Liver (tissue), 9 donors: ENCODE measurements around the gene ENPP1. TPM values are rescaled to one million over a fixed set of nuclear protein-coding genes. Genes with fewer than 3 reads are reported as not detected.

Source experiments
- DNase-seq: peaks from one replicate; pipeline ENCODE4 v3.0.0-alpha.2; 2017; ENCODE audit warnings: low spot score
- H3K27ac ChIP-seq, 2 donors: one replicate each; pipeline ENCODE4 v1.7.0; 2013; ENCODE audit warnings: inconsistent platforms in 2 of 2, low read length in 2 of 2, control low read depth in 1 of 2, low read depth in 1 of 2, mild to moderate bottlenecking in 1 of 2
- H3K27me3 ChIP-seq, 4 donors: one replicate each; pipeline versions ENCODE4 v1.6.1 to v1.7.0; 2013; ENCODE audit warnings: low read length in 3 of 4, inconsistent platforms in 1 of 4, mild to moderate bottlenecking in 1 of 4, moderate library complexity in 1 of 4; ENCODE audit not compliant: control insufficient read depth in 4 of 4, insufficient read depth in 4 of 4
- H3K36me3 ChIP-seq, 4 donors: one replicate each; pipeline versions ENCODE4 v1.6.1 to v1.7.0; 2013; ENCODE audit warnings: low read length in 3 of 4, mild to moderate bottlenecking in 3 of 4, low read depth in 1 of 4, moderate library complexity in 1 of 4; ENCODE audit not compliant: control insufficient read depth in 4 of 4, insufficient read depth in 3 of 4
- H3K4me1 ChIP-seq, 4 donors: one replicate each; pipeline versions ENCODE4 v1.6.1 to v1.7.0; 2013; ENCODE audit warnings: low read length in 3 of 4, mild to moderate bottlenecking in 3 of 4, moderate library complexity in 1 of 4; ENCODE audit not compliant: control insufficient read depth in 4 of 4, insufficient read depth in 4 of 4
- H3K4me3 ChIP-seq, 3 donors: one replicate each; pipeline versions ENCODE4 v1.6.1 to v1.7.0; 2013; ENCODE audit warnings: low read length in 3 of 3, control low read depth in 1 of 3, low read depth in 1 of 3, mild to moderate bottlenecking in 1 of 3
- H3K9ac ChIP-seq, 2 donors: one replicate each; pipeline ENCODE4 v1.7.0; 2013; ENCODE audit warnings: low read length in 2 of 2, mild to moderate bottlenecking in 2 of 2, moderate library complexity in 2 of 2, control low read depth in 1 of 2, low read depth in 1 of 2
- H3K9me3 ChIP-seq, 4 donors: one replicate each; pipeline versions ENCODE4 v1.6.1 to v1.7.0; 2013; ENCODE audit warnings: low read length in 3 of 4; ENCODE audit not compliant: control insufficient read depth in 4 of 4
- ATF3 ChIP-seq: IDR thresholded peaks from 2 replicates; pipeline ENCODE4 v1.6.1; 2016; ENCODE audit warnings: antibody characterized with exemption
- EGR1 ChIP-seq, 2 donors: IDR thresholded peaks; 2 replicates each; pipeline ENCODE4 v1.6.1; 2016 to 2018; ENCODE audit warnings: antibody characterized with exemption in 2 of 2, low read depth in 2 of 2
- FOXA1 ChIP-seq: IDR thresholded peaks from 2 replicates; pipeline ENCODE4 v1.6.1; 2016; ENCODE audit warnings: antibody characterized with exemption
- FOXA2 ChIP-seq: IDR thresholded peaks from 2 replicates; pipeline ENCODE4 v1.6.1; 2016; ENCODE audit warnings: antibody characterized with exemption
- GABPA ChIP-seq, 2 donors: IDR thresholded peaks in 1 of 2; conservative IDR thresholded peaks in 1 of 2; 2 replicates each; pipeline ENCODE4 v1.6.1; 2016; ENCODE audit warnings: antibody characterized with exemption in 2 of 2, mild to moderate bottlenecking in 1 of 2, moderate library complexity in 1 of 2
- HNF4A ChIP-seq, 2 donors: conservative IDR thresholded peaks; 2 replicates each; pipeline ENCODE4 v1.6.1; 2016; ENCODE audit warnings: antibody characterized with exemption in 2 of 2, mild to moderate bottlenecking in 2 of 2
- HNF4G ChIP-seq: IDR thresholded peaks from 2 replicates; pipeline ENCODE4 v1.6.1; 2016; ENCODE audit warnings: antibody characterized with exemption
- JUND ChIP-seq, 2 donors: IDR thresholded peaks; 2 replicates each; pipeline ENCODE4 v1.6.1; 2016; ENCODE audit warnings: antibody characterized with exemption in 2 of 2
- MAX ChIP-seq: IDR thresholded peaks from 2 replicates; pipeline ENCODE4 v1.6.1; 2016; ENCODE audit warnings: antibody characterized with exemption
- NR2F2 ChIP-seq: IDR thresholded peaks from 2 replicates; pipeline ENCODE4 v1.6.1; 2016; ENCODE audit warnings: antibody characterized with exemption
- RAD21 ChIP-seq, 2 donors: IDR thresholded peaks; 2 replicates each; pipeline ENCODE4 v1.6.1; 2016; ENCODE audit warnings: antibody characterized with exemption in 2 of 2, mild to moderate bottlenecking in 2 of 2
- RXRA ChIP-seq, 2 donors: IDR thresholded peaks; 2 replicates each; pipeline ENCODE4 v1.6.1; 2017 to 2018; ENCODE audit warnings: antibody characterized with exemption in 2 of 2, mild to moderate bottlenecking in 1 of 2
- SP1 ChIP-seq: IDR thresholded peaks from 2 replicates; pipeline ENCODE4 v1.6.1; 2018; ENCODE audit warnings: antibody characterized with exemption, mild to moderate bottlenecking
- TAF1 ChIP-seq: conservative IDR thresholded peaks from 2 replicates; pipeline ENCODE4 v1.6.1; 2016; ENCODE audit warnings: antibody characterized with exemption, mild to moderate bottlenecking
- YY1 ChIP-seq: IDR thresholded peaks from 2 replicates; pipeline ENCODE4 v1.6.1; 2016; ENCODE audit warnings: antibody characterized with exemption, mild to moderate bottlenecking
- ZBTB33 ChIP-seq: IDR thresholded peaks from 2 replicates; pipeline ENCODE4 v1.6.1; 2016; ENCODE audit warnings: antibody characterized with exemption
- WGBS: extraction: QIAGEN DNeasy Blood & Tissue Kit; methylation state at CpG from one replicate; pipeline ENCODE4 v1.1.7; 2013; 5-methylcytosine and 5-hydroxymethylcytosine counted together
- polyA plus RNA-seq, 2 donors: library from polyadenylated mRNA; stranded (reverse) in 1 of 2; unstranded in 1 of 2; fragments of 200-250 nt in 1 of 2; fragments of >200 nt in 1 of 2; fragmentation: Nextera tagmentation in 1 of 2; extraction: Ambion mirVana in 1 of 2; gene quantifications; one replicate each; pipeline versions ENCODE4 v1.2.1 to v1.2.3, GENCODE V29; 2013 to 2015
- total RNA-seq, 2 donors: library from RNA; depleted of rRNA; stranded (reverse); fragments of >200 nt; gene quantifications; one replicate each; pipeline ENCODE4 v1.2.3, GENCODE V29; 2014
- TF ChIP-seq, protein P1 (sequence below): IDR thresholded peaks from 2 replicates; pipeline ENCODE4 v1.6.1; 2016; ENCODE audit warnings: antibody characterized with exemption, mild to moderate bottlenecking
- TF ChIP-seq, protein P2 (sequence below): fragments of 150-350 bp; IDR thresholded peaks from 2 replicates; pipeline ENCODE4 v1.5.1; 2017; ENCODE audit warnings: improper control_type of control experiment, low read depth, low read length; ENCODE audit not compliant: missing input control
- donor health status: healthy.
- donor health status: healthy.
- donor health status: healthy.
- donor health status: healthy.
- donor health status: healthy.

Gene ENPP1
- total and polyA plus RNA-seq, 4 donors = 9.5 to 53.1 (median 31.1) TPM

DNA sequence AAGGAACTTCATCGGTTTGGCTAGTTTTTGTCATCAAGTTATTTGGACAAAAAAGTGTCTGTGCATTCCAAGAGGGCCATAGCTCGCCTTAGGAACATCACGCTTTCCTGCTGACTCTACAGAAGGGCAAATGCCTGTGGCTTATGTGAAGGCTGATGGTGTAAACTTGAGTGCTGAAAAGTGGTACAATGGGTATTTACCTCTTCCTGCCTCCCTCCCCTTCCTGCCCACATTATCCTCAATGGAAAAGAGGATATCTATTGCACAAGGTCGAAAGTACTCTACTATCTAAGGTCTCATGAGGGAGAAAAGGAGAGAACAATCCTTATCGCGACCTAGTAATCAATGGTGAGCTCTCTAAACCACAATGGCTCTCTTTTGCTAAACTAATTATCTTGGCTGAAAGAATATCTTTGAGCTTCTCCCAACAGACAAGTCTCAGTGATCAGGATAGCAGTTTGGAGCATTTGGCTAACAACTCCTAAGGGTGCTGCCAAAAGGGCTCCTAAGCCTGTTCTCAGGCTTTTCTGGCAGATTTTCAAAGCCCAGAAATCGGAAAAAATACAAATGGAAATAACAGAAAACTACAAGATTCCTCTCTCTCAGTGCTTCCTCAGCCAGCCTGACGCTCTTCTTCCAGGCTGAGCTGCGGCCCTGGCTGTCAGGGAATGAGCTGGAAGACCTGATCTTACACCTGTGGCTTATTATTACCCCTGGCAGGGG is 42.6 kb upstream of the ENPP1 start (continued):
- TF ChIP-seq ZBTB33 (no peak), FOXA1 (no peak), EGR1 (IDR thresholded peaks at IDR 0.05; ENCODE audit: low read depth in 2 of 2) (no peak), TAF1 (no peak), MAX (no peak), HNF4G (no peak), RAD21 (IDR thresholded peaks at IDR 0.05) (no peak)

DNA sequence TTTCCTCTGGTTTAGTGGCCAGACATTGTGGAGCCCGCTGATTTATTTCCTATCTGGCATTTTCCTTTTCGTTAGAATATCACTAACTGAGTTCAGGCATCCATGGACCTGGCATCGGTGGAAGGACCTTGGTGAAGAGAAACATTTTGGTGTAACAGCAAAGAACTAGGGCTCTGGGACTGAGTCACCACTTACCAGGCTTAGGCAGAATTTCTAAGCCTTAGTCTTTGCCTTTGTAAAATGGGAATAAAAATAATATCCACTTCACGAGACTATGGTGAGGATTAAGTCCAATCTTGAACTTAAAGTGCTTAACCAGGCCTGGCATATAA is 42.0 kb upstream of the ENPP1 start:
- no peak overlapping the region for H3K9ac ChIP-seq
- H3K27me3 ChIP-seq = no peaks in the 10 kb centered on the region
- no peaks in the 10 kb centered on the region for H3K9me3 ChIP-seq
- no peak for TF ChIP-seq RAD21 (IDR thresholded peaks at IDR 0.05)
- no peak for TF ChIP-seq HNF4A (conservative IDR thresholded peaks at IDR 0.05)
- TF ChIP-seq, protein P1, sequence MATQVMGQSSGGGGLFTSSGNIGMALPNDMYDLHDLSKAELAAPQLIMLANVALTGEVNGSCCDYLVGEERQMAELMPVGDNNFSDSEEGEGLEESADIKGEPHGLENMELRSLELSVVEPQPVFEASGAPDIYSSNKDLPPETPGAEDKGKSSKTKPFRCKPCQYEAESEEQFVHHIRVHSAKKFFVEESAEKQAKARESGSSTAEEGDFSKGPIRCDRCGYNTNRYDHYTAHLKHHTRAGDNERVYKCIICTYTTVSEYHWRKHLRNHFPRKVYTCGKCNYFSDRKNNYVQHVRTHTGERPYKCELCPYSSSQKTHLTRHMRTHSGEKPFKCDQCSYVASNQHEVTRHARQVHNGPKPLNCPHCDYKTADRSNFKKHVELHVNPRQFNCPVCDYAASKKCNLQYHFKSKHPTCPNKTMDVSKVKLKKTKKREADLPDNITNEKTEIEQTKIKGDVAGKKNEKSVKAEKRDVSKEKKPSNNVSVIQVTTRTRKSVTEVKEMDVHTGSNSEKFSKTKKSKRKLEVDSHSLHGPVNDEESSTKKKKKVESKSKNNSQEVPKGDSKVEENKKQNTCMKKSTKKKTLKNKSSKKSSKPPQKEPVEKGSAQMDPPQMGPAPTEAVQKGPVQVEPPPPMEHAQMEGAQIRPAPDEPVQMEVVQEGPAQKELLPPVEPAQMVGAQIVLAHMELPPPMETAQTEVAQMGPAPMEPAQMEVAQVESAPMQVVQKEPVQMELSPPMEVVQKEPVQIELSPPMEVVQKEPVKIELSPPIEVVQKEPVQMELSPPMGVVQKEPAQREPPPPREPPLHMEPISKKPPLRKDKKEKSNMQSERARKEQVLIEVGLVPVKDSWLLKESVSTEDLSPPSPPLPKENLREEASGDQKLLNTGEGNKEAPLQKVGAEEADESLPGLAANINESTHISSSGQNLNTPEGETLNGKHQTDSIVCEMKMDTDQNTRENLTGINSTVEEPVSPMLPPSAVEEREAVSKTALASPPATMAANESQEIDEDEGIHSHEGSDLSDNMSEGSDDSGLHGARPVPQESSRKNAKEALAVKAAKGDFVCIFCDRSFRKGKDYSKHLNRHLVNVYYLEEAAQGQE = no peak
- no peak for TF ChIP-seq MAX
- no peak for TF ChIP-seq EGR1 (IDR thresholded peaks at IDR 0.05; ENCODE audit: low read depth in 2 of 2)
- no peak for TF ChIP-seq SP1
- TF ChIP-seq HNF4G = no peak
- no peak for TF ChIP-seq YY1
- no peak for TF ChIP-seq GABPA (IDR thresholded peaks at IDR 0.05 in 1 of 2, conservative IDR thresholded peaks at IDR 0.05 in 1 of 2)
- TF ChIP-seq, protein P2, sequence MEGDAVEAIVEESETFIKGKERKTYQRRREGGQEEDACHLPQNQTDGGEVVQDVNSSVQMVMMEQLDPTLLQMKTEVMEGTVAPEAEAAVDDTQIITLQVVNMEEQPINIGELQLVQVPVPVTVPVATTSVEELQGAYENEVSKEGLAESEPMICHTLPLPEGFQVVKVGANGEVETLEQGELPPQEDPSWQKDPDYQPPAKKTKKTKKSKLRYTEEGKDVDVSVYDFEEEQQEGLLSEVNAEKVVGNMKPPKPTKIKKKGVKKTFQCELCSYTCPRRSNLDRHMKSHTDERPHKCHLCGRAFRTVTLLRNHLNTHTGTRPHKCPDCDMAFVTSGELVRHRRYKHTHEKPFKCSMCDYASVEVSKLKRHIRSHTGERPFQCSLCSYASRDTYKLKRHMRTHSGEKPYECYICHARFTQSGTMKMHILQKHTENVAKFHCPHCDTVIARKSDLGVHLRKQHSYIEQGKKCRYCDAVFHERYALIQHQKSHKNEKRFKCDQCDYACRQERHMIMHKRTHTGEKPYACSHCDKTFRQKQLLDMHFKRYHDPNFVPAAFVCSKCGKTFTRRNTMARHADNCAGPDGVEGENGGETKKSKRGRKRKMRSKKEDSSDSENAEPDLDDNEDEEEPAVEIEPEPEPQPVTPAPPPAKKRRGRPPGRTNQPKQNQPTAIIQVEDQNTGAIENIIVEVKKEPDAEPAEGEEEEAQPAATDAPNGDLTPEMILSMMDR = no peak
- no peak for TF ChIP-seq ATF3
- TF ChIP-seq ZBTB33 = no peak
- no peak for TF ChIP-seq TAF1
- no peak for TF ChIP-seq FOXA2
- TF ChIP-seq FOXA1 = no peak
- TF ChIP-seq JUND (IDR thresholded peaks at IDR 0.05) = no peak
- no peak for TF ChIP-seq RXRA (IDR thresholded peaks at IDR 0.05)
- TF ChIP-seq NR2F2 = no peak
- H3K4me1 ChIP-seq = peaks cover 0 to 6% (median 2%) of the 10 kb centered on the region in 4 donors
- WGBS = 84% methylated on average over 4 of the region's 4 CpGs
- H3K36me3 ChIP-seq = no peaks in the 10 kb centered on the region
- no peak for DNase-seq
- H3K27ac ChIP-seq = no peak overlapping the region
- no peak overlapping the region for H3K4me3 ChIP-seq
